GM23338 (cell line): ENCODE measurements around the gene CFAP298.

Experiments used
- POLR2AphosphoS5 ChIP-seq: IDR thresholded peaks from 2 replicates; pipeline ENCODE4 v1.6.1; 2016; ENCODE audit warnings: antibody characterized with exemption, low read depth
- TF ChIP-seq, protein P1 (sequence below), 2 experiments: fragments of 200-600 bp in 1 of 2; sonication (generic) in 1 of 2; conservative IDR thresholded peaks; 2 replicates each; pipeline versions ENCODE4 v1.5.1 to v1.6.1; 2016 to 2017; ENCODE audit warnings: antibody characterized with exemption in 2 of 2, low read depth in 2 of 2, mild to moderate bottlenecking in 2 of 2, moderate library complexity in 1 of 2

- TF ChIP-seq, protein P1, sequence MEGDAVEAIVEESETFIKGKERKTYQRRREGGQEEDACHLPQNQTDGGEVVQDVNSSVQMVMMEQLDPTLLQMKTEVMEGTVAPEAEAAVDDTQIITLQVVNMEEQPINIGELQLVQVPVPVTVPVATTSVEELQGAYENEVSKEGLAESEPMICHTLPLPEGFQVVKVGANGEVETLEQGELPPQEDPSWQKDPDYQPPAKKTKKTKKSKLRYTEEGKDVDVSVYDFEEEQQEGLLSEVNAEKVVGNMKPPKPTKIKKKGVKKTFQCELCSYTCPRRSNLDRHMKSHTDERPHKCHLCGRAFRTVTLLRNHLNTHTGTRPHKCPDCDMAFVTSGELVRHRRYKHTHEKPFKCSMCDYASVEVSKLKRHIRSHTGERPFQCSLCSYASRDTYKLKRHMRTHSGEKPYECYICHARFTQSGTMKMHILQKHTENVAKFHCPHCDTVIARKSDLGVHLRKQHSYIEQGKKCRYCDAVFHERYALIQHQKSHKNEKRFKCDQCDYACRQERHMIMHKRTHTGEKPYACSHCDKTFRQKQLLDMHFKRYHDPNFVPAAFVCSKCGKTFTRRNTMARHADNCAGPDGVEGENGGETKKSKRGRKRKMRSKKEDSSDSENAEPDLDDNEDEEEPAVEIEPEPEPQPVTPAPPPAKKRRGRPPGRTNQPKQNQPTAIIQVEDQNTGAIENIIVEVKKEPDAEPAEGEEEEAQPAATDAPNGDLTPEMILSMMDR (conservative IDR thresholded peaks at IDR 0.05; ENCODE audit: low read depth in 2 of 2), result peak; percentile 86 to 87
- no peak for TF ChIP-seq POLR2AphosphoS5
Measured at GRCh38 chr21:32578107-32578691, 34.0 kb downstream of the CFAP298 start.
